Suprapubic skin (tissue), 4 donors: ENCODE data around the gene KCNH5. TPM values are rescaled to one million over a fixed set of nuclear protein-coding genes. Genes with fewer than 3 reads are reported as not detected.

Experiments
- DNase-seq, 2 donors: peaks; one replicate each; pipeline ENCODE4 v3.0.0-alpha.2; 2019; ENCODE audit warnings: low spot score in 2 of 2
- H3K27ac ChIP-seq: fragments of 200-600 bp; sonication (generic); one replicate; pipeline ENCODE4 v1.5.1; 2019
- H3K27me3 ChIP-seq: fragments of 200-600 bp; sonication (generic); one replicate; pipeline ENCODE4 v1.5.1; 2019
- H3K36me3 ChIP-seq: fragments of 200-600 bp; sonication (generic); one replicate; pipeline ENCODE4 v1.5.1; 2019
- H3K4me1 ChIP-seq: fragments of 200-600 bp; sonication (generic); one replicate; pipeline ENCODE4 v1.5.1; 2019
- H3K4me3 ChIP-seq: fragments of 200-600 bp; sonication (generic); one replicate; pipeline ENCODE4 v1.5.1; 2019; ENCODE audit warnings: mild to moderate bottlenecking
- H3K9me3 ChIP-seq: fragments of 200-600 bp; sonication (generic); one replicate; pipeline ENCODE4 v1.5.1; 2019
- CTCF ChIP-seq, 2 donors: fragments of 200-600 bp in 1 of 2; fragments of 450-650 bp in 1 of 2; sonication (generic) in 1 of 2; IDR thresholded peaks; one replicate each; pipeline ENCODE4 v1.5.1; 2016 to 2019; ENCODE audit warnings: antibody characterized with exemption in 2 of 2, mild to moderate bottlenecking in 1 of 2, moderate library complexity in 1 of 2
- EP300 ChIP-seq: sonication (generic); formaldehyde crosslinking; IDR thresholded peaks from one replicate; pipeline ENCODE4 v1.6.1; 2017; ENCODE audit warnings: antibody characterized with exemption
- POLR2A ChIP-seq, 2 donors: fragments of 450-650 bp; IDR thresholded peaks; one replicate each; pipeline ENCODE4 v1.6.1; 2017; ENCODE audit warnings: antibody characterized with exemption in 2 of 2, mild to moderate bottlenecking in 2 of 2, moderate library complexity in 2 of 2
- POLR2AphosphoS5 ChIP-seq, 3 donors: sonication (generic); formaldehyde crosslinking; IDR thresholded peaks; one replicate each; pipeline ENCODE4 v1.6.1; 2017; ENCODE audit warnings: antibody characterized with exemption in 3 of 3
- WGBS: methylation state at CpG from one replicate; pipeline ENCODE4 v1.1.5; 2018; 5-methylcytosine and 5-hydroxymethylcytosine counted together
- total RNA-seq, 4 donors: library from RNA; depleted of rRNA; stranded (reverse); fragments of >200 nt; gene quantifications; one replicate each; pipeline ENCODE4 v1.1.0, GENCODE V29; 2016

The KCNH5 gene
- total RNA-seq, 4 donors from 2014 or later: 0.31 to 0.79 TPM; not detected in 2

DNA sequence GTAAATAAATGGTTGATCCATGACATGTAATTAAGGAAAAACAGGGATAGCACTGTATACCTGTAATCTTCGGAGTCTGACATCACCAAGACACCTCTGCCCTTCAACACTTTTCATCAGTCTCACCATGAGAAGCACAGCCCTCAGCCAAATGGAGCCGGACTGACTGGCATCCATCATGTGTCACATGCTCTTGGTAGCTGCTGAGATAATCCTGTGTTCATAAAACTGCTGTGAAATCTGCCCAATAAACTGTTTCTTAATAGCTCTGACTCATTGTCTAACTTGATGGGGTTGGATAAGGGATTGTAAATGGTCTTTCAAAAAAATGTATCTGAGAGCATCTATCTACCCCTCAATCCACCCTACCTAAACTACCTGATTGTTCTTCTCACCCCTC, 33.6 kb downstream of the KCNH5 start:
- no peaks in the 10 kb centered on the region for H3K27me3 ChIP-seq
- H3K4me1 ChIP-seq: no peaks in the 10 kb centered on the region
- no peak overlapping the region for H3K27ac ChIP-seq
- no peak overlapping the region for H3K4me3 ChIP-seq
- TF ChIP-seq EP300 (no peak), POLR2AphosphoS5 (IDR thresholded peaks at IDR 0.05) (no peak), CTCF (IDR thresholded peaks at IDR 0.05) (no peak)
- 55% methylated on average over 2 of the region's 2 CpGs for WGBS
- DNase-seq: no peak
- H3K9me3 ChIP-seq: no peaks in the 10 kb centered on the region
- no peaks in the 10 kb centered on the region for H3K36me3 ChIP-seq

DNA sequence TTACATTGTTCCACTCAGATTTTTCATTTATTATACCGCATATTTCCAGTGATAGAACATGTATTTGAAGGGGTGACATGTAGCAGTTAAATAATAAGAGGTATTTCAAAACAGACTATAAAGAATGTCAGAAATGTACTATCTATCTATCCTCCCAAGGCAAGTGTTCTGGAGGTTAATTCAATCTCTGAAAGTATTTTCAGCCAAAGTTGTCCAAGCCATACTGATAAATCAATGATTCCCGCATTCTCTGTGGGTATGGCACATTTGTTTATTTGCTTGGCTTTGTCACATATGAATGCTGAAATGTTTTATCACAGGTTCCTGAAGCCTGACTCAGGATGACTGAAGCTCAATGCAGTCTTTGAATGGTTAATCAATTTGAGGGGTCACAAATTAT, 35.8 kb downstream of the KCNH5 start:
- WGBS: 70% methylated on average over 2 of the region's 2 CpGs

DNA sequence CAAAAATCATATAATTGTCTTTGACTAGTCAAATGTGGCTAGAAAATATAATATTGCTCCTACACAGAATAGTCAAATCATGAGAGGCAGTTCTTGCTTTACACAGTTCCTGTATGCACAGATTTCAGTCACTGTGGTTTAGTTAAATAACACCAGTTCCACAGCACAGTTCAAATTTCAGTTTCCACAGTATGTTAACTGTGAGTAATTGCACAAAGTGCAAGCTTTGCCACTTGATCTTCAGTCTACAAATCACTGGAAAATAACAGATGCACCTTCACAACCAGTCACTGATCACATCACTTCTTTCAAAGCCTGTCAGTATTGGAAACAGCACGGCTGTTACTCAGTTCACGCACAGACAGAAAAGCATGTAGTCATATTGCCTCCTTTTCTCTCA, 38.7 kb downstream of the KCNH5 start:
- Histone ChIP-seq H3K27ac (no peak overlapping the region), H3K36me3 (no peaks in the 10 kb centered on the region), H3K4me1 (no peaks in the 10 kb centered on the region), H3K27me3 (no peaks in the 10 kb centered on the region), H3K4me3 (no peak overlapping the region), H3K9me3 (no peaks in the 10 kb centered on the region)
- TF ChIP-seq POLR2A (IDR thresholded peaks at IDR 0.05): no peak
- TF ChIP-seq CTCF (IDR thresholded peaks at IDR 0.05): no peak
- no peak for TF ChIP-seq EP300
- TF ChIP-seq POLR2AphosphoS5 (IDR thresholded peaks at IDR 0.05): no peak
- WGBS: 83% methylated on average over 2 of the region's 2 CpGs
- no peak for DNase-seq

More for the DNA sequence above, 35.8 kb downstream of the KCNH5 start:
- H3K27me3 ChIP-seq: no peaks in the 10 kb centered on the region
- H3K36me3 ChIP-seq: no peaks in the 10 kb centered on the region
- no peak overlapping the region for H3K4me3 ChIP-seq
- H3K27ac ChIP-seq: no peak overlapping the region
- DNase-seq: no peak
- TF ChIP-seq POLR2AphosphoS5 (IDR thresholded peaks at IDR 0.05) (no peak), POLR2A (IDR thresholded peaks at IDR 0.05) (no peak), EP300 (no peak), CTCF (IDR thresholded peaks at IDR 0.05) (no peak)
- no peaks in the 10 kb centered on the region for H3K4me1 ChIP-seq
- H3K9me3 ChIP-seq: no peaks in the 10 kb centered on the region

DNA sequence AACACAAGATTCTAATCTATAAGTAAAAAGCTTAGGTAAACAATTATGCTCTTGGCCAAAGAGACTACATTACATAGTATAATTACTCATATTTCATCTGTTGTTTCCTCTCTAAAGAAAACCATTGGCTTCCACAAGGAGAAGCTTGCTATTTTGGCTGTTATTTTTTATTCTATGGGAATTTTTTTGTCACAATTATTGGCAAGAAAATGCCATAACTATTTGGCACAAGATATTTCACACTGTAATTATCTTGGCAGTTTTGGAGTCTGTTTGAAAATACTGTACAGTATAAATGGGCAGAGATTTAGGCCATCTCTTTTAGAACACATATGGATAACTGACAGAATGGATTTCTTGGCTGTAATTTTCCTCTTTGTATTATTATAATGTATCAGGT, 51.2 kb downstream of the KCNH5 start:
- Histone ChIP-seq H3K4me1 (no peaks in the 10 kb centered on the region), H3K4me3 (no peak overlapping the region), H3K27ac (no peak overlapping the region), H3K9me3 (no peaks in the 10 kb centered on the region), H3K27me3 (no peaks in the 10 kb centered on the region), H3K36me3 (no peaks in the 10 kb centered on the region)
- DNase-seq: no peak
- TF ChIP-seq POLR2AphosphoS5 (IDR thresholded peaks at IDR 0.05): no peak
- TF ChIP-seq EP300: no peak
- TF ChIP-seq CTCF (IDR thresholded peaks at IDR 0.05): no peak
- TF ChIP-seq POLR2A (IDR thresholded peaks at IDR 0.05): no peak

GRCh38 chr14:62988967-62989366, 56.3 kb downstream of the KCNH5 start:
- Histone ChIP-seq H3K27ac (no peak overlapping the region), H3K36me3 (no peaks in the 10 kb centered on the region), H3K4me3 (no peak overlapping the region), H3K4me1 (no peaks in the 10 kb centered on the region), H3K27me3 (no peaks in the 10 kb centered on the region), H3K9me3 (no peaks in the 10 kb centered on the region)
- TF ChIP-seq EP300 (no peak), CTCF (IDR thresholded peaks at IDR 0.05) (no peak), POLR2AphosphoS5 (IDR thresholded peaks at IDR 0.05) (no peak), POLR2A (IDR thresholded peaks at IDR 0.05) (no peak)
- WGBS: 36% methylated on average over 3 of the region's 3 CpGs
- DNase-seq: no peak
